Breast epithelium (tissue), 3 donors: ENCODE measurements around the gene MRPL37.

Source experiments
- CTCF ChIP-seq, 3 donors: fragments of 450-650 bp; IDR thresholded peaks; one replicate each; pipeline ENCODE4 v1.5.1; 2016 to 2017; ENCODE audit warnings: antibody characterized with exemption in 3 of 3, mild to moderate bottlenecking in 3 of 3, moderate library complexity in 3 of 3
- POLR2AphosphoS5 ChIP-seq, 3 donors: sonication (generic); formaldehyde crosslinking; IDR thresholded peaks; one replicate each; pipeline ENCODE4 v1.6.1; 2017; ENCODE audit warnings: antibody characterized with exemption in 3 of 3

DNA sequence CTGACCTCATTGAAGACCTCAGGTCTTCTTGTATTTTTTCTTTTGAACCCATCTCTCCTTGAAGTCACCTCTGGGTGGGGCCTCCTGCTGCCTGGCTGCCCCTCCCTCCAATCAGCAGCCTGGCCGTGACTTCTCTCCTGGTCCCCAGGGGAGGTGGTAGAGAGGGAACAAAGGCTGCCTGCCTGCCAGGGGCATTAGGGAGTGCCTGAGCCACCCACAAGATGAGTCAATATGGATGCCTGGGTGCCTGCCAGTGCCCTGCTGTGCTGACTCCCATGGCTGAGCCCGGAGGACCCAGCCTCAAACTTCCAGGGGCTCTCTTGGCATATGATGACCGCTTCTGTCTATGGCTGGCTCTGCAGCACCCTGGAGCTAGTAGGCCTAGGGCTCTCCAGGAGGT lies 41.9 kb upstream of the MRPL37 start:
- no peak for TF ChIP-seq CTCF (IDR thresholded peaks at IDR 0.05)
- TF ChIP-seq POLR2AphosphoS5 (IDR thresholded peaks at IDR 0.05): no peak
